ENCODE data around the gene TTC39C.
"Not testable (repeated sequence)": the region's sequence is repeated elsewhere in the genome, so short reads cannot be mapped to it uniquely, and the experiment has no call there.

Gene TTC39C

DNA sequence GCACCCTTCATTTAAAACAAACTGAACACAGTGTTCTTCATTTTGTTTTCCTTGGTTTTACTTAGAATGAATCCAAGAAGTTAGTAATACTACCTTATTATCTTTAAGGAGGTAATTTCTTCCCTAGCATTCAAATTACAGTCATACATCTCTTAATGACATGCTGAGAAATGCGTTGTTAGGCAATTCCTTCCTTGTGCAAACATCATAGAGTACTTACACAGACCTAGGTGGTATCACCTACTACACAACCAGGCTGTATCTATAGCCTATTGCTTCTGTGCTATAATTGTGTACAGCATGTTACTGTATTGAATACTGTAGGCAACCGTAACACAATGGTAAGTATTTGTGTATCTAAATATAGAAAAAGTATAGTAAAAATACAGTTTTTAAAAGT lies 115.9 kb downstream of the TTC39C start:
- DNase-seq (ENCODE audit: low read depth in 2 of 2), result no peak

DNA sequence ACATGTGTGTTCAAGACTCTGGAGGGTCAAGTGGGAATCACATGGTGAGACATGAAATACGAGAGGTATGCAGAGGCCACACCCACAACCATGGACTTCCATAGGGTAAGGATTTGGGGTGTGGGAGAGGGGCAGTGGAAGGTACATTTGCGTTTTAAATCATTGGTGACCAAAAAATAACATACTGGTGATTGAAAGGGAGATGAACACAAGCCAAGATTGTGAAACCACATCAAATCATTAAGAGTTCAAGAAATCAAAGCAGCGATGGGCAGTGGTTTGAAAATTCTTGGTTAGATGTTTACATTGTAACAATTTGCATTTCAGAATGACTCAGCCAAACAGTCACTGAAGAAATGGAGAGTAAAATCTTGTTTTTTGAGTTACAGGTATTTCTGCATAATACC lies 122.4 kb downstream of the TTC39C start:
- DNase-seq (ENCODE audit: low read depth in 2 of 2), result no peak

DNA sequence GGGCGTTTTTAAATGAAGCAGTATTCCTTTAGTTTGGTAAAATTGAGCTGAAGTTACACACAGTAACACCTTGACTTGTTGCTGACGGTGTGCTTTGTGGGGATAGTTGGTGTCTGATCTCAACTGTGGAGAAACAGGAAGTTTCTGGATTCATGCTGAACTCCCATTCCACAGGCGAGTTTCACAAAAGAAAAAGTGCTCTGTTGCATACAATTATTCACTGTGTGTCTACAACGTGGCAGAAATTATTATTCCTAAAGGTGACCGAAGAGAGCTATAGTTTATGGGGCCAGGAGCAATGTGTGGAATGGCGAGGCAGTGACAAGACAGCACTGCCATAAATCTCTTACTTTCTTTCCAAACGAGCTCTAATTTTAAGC lies 123.8 kb downstream of the TTC39C start:
- DNase-seq (ENCODE audit: low read depth in 2 of 2), result no peak

DNA sequence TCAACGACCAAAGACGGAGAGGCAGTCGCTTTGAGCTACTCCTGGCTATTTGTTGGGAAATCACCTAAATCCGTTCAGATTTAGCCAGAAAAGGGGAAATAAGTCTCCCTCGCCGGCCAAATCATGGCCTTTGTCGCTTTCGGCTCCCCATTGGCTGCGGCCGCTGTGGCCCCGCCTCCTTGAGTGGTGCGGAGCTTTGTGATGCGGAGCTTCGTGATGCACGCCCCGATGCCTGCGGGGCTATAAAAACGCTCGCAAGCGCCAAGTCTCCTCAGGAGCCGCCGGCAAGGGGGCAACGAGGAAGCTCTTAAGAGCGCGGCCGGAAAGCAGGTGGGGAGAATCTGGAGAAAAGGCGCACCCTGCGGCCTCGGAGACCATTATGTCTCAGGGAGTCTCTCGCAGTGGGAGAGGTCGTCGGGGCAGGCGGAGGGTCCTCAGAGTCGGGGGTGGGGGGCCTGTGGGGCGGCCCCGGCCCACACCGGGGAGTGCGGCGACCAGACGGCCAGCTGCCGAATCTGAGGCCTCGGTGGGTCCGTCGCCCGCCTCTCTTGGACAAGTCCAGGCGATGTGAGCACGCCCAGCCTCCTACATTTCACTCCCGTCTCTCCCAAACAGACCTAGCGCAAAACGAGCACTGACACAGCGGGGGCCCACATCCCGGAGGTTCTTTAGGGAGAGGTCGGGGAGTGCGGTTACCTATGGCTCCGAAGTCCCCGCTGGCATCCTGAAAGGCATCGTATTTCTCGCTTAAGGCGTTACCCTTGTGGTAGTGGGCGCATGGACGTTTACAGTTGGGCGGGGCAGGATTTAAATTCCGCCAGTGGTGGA lies 124.4 kb downstream of the TTC39C start, which contains the start of gene CABYR:
Gene CABYR (plus strand): TSS at position 274 of the 828 bp plus-strand sequence. CDS start 4,053 bp downstream, outside the sequence.
- DNase-seq (ENCODE audit: low read depth in 2 of 2), result peak; percentile 41 to 54

DNA sequence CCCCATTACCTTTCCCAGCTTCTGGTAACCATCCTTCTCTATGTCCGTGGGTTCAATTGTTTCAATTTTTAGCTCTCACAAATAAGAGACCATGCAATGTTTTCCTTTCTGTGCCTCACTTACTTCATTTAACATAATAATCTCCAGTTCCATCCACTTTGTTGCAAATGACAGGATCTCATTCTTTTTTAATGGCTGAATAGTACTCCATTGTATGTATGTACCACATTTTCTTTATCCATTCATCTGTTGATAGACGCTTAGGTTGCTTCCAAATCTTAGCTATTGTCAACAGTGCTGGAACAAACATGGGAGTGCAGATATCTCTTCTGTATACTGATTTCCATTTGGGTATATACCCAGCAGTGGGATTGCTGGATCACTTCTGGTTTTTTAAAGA lies 126.1 kb downstream of the TTC39C start:
- DNase-seq (ENCODE audit: low read depth in 2 of 2), result no peak

DNA sequence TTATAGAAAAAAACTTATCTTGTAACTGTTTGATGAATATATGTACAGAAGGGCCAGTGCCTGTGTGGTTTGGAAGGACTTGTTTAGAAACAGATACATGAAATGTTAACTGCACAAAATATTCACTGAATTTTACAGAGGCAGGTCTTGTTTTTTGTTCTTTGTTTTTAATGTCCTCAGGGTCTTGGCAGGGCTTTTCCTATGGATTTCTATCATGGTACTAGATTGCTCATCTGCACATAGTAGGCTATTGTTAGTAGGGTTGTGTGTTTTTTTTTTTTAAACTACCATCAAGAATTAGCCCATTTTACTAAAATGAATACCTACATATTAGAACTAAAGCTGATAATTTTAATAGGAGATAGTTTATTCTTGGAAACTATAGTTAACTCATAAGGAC lies 127.8 kb downstream of the TTC39C start:
- DNase-seq (ENCODE audit: low read depth in 2 of 2), result no peak

DNA sequence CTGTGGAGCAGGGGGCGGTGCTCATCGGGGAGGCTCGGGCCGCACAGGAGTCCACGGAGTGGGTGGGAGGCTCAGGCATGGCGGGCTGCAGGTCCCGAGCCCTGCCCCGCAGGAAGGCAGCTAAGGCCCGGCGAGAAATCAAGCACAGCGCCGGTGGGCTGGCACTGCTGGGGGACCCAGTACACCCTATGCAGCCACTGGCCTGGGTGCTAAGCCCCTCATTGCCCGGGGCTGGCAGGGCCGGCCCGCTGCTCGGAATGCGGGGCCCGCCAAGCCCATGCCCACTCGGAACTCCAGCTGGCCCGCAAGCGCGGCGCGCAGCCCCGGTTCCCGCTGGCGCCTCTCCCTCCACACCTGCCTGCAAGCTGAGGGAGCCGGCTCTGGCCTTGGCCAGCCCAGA lies 135.0 kb downstream of the TTC39C start:
- not testable (repeated sequence) for DNase-seq (ENCODE audit: low read depth in 2 of 2)

DNA sequence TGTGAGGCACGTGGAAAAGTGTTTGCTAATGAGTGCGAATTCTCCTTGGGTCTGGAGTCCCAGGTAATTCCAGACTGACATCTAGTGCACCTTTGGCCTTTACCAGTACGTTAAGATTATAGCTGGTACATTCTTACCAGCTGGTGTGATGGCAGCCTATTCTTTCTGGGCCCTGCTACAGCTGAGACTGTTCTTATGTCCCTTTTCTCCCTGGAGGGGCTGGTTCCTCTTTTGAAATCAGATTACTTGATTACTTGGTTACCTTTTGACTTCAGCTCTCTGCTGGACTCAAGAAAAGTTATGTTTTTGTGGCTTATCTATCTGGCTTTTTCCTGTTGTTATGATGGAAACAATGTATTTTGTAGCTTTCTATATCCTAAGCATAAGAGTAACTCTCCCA lies 138.8 kb downstream of the TTC39C start:
- no peak for DNase-seq (ENCODE audit: low read depth in 2 of 2)

DNA sequence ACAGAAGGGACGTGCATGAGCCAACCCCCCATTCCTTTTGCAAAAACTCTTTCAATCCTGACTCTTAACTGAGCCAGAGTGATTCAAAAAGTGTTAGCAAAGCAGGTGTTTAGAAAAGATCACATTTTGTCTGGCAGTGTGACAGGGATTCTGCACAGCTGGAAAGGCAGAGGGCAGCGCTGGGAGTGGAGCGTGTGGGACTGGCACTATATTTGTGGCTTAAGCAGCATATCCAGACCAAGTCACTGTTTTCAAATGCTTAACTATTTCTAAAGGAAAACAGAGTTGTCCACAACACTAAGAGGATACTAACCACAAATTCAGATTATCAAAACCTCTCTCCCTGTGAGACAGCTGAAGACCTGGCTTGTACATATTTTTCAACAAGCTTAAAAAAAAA lies 143.3 kb downstream of the TTC39C start:
- no peak for DNase-seq (ENCODE audit: low read depth in 2 of 2)

DNA sequence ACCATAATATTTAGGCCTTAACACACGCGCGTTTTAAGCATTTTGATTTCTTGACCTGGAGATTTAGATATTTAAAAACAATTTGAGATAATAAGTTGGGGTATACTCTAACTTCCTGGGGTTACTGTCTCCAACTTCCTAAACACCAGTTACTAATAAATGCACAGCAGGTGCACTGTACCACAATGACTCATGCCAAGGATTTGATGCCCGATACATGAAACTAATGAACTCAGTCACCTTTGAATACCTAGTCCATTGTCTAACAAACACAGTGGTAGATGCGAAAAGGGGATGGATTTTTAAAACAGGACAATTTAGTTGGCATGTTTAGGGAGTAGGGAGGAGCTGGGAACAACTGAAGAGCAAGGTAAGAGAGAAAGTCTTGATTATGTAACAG lies 145.5 kb downstream of the TTC39C start:
- DNase-seq (ENCODE audit: low read depth in 2 of 2), result no peak

DNA sequence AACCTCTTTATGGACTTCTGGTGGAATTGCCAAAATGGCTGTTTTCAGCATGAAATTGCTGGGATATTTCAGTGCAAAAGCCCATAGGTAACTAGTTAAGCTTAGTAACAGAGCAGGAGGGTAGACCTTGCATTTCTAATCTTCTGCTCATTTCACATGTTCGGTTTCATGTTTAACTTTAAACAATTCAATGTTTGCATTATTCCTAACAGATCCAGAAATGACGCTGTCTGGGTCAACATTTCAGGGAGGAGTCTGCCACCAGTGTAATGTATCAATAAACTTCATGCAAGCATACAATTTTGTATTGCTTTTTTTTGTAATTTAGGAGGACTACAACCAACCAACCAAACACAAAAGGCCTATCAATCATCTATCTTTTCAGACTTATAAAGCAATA lies 146.8 kb downstream of the TTC39C start:
- DNase-seq (ENCODE audit: low read depth in 2 of 2), result no peak

DNA sequence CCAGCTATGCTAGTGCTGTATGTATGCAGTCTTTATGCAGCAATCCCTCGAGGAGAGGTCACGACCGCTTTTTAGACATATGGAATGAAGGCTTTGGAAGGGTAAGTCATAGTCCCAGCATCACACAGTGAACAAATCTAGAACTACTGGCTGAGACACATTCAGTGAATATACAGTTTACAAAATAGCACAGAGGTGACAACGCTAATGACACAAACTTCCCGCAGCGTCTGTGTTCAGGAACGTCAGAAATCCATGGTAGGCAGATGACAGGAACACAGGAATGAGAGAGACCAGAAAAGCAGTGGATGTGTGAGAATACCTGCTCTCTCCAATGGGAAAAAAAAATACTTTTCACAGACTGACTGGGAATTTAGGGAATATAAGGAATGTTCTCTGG lies 153.9 kb downstream of the TTC39C start:
- no peak for DNase-seq (ENCODE audit: low read depth in 2 of 2)

DNA sequence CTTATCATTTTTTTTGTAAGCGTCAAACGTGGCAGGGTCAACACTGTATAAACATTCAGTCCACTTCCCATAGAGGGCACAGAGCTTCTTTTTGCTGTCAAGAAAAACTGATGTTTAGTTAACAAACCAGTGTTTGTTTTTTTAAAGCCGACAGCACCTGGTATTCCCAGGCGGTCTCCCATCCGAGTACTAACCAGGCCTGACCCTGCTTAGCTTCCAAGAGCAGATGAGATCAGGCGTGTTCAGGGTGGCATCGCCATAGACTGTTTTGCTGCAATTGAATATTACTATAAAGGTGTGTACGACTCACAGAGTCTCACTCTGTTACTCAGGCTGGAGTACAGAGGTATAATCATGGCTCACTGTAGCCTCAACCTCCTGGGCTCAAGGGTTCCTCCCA lies 155.8 kb downstream of the TTC39C start:
- no peak for DNase-seq (ENCODE audit: low read depth in 2 of 2)

DNA sequence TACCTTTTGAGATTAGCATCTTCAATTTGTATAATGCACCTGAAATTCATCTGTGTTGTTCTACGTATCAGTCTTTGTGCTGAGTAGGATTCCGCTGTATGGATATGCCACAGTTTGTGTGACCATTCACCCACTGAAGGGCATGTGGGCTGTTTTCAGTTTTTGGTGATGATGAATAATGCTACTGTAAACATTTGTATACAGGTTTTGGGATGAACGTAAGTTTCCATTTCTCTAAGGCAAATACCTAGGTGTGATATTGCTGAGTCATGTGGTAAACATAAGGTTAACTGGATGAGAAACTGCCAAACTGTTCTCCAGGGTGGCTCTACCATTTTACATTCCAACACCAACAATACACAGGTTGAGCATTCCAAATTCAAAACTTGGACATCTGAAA lies 159.4 kb downstream of the TTC39C start:
- DNase-seq (ENCODE audit: low read depth in 2 of 2), result no peak

DNA sequence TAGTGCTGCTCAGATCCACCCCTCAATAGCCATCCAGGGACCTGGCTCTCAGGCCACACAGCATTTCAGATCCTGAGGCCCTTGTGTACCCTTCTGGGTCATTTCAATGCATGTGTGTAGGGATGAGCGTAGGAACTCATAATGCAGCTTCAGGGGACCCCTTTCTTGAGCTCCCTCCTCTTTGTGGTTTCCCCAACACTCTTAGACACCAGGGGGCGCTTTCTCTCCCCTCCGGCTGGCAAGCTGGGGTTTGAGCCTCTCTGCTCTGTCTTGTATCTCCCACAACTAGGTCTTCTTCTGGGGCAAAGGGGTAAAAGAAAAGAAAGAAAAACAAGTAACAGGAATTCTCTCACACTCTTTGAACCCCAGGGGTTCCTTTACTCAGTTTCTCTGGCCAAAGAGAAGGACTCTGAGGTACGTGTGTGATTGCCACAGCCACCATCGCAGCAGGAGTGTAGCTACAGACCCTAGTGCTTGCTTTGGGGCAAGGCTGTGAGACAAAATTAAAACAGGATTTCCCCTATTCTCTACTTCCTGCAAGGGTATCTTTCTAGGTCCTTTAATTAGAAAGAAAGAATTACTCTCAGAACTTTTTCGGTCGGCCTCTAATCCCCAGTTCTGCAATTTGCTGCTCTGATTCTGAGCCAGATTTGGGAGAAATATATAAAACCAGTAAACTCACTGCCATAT lies 162.3 kb downstream of the TTC39C start:
- peak in 1 of 2 donors; percentile 16 for DNase-seq (ENCODE audit: low read depth in 2 of 2)

DNA sequence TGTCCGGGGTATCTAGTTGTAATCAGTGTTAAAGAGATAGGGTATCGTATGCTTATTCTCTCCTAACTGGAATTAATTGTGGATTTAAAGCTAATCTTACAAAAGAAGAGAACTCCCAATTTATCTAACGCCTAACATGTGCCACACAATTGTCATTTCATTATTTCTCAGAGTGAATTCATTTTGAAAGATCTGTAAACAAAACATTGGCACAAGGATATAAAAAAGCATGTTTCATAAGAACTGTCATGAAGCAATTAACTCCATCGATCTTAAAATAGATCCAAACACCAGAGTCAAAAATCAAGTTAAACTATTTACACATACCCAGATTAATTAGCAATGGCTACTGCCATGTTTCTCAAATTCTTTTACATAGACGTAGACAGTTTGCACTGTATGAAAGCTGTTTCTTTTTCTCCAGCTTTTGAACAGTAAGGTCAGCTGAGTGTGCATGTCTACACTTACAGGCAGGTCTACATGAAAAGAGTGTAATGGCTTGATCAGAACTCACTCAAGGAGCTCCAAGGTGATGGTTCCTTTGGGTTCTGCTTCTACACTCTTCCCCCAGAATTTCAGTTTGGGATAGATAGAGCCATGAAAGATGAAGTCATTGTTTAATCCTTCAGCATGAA lies 163.1 kb downstream of the TTC39C start:
- DNase-seq (ENCODE audit: low read depth in 2 of 2), result no peak

DNA sequence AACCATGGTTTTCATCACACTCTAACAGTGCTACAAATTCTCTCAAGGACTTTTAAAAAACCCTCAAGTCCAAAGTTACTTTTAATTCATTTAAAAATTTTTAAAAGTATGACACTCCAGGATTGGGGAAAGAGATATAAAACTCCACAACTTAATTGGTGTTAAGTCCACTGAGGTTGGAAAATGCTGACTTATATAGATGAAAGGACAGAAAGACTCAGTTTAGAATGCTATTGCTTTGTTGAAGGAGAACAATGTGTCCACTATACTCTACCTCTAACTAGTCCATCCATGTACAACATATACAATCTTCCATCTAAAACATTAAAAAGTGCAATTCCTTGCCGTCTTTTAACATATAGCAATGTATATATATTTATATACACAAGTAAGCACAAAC lies 165.5 kb downstream of the TTC39C start:
- no peak for DNase-seq (ENCODE audit: low read depth in 2 of 2)

DNA sequence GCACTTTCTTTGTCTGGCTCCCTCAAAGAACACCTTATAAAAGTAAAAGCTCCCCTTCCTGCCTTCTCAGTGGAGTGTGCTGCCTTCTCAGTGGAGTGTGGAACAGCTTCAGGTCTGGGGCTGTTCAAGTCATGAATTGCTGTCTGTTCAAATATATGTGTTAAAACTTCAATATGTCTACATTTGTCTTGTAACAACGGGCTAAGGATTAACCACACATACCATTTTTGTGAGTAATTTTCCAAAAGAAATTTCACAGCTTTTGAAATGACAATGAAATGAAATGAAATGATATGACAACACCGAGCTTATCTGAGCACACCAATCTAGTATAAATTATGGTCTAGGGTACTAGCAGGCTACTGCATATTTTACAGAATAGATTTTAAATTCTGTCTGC lies 167.3 kb downstream of the TTC39C start:
- no peak for DNase-seq (ENCODE audit: low read depth in 2 of 2)
